Osteocyte (in vitro differentiated cells): ENCODE results near the gene CHST14. TPM values are rescaled to one million over a fixed set of nuclear protein-coding genes. Genes with fewer than 3 reads are reported as not detected.

ENCODE experiments used
- DNase-seq: peaks from one replicate; pipeline ENCODE4 v3.0.0; 2021; ENCODE audit warnings: mixed read lengths; ENCODE audit not compliant: unreplicated experiment; ENCODE audit errors: extremely low spot score
- H3K27ac Mint-ChIP-seq: one replicate; pipeline ENCODE4 v1.8.0; 2021; ENCODE audit warnings: mild to moderate bottlenecking, mixed read lengths; ENCODE audit not compliant: unreplicated experiment
- H3K27me3 Mint-ChIP-seq: one replicate; pipeline ENCODE4 v1.8.0; 2021; ENCODE audit warnings: mixed read lengths; ENCODE audit not compliant: unreplicated experiment
- H3K36me3 Mint-ChIP-seq: one replicate; pipeline ENCODE4 v1.8.0; 2021; ENCODE audit warnings: mixed read lengths; ENCODE audit not compliant: unreplicated experiment
- H3K4me1 Mint-ChIP-seq: one replicate; pipeline ENCODE4 v1.8.0; 2021; ENCODE audit warnings: mixed read lengths; ENCODE audit not compliant: unreplicated experiment
- H3K4me3 Mint-ChIP-seq: one replicate; pipeline ENCODE4 v1.8.0; 2021; ENCODE audit warnings: mild to moderate bottlenecking, moderate library complexity, mixed read lengths; ENCODE audit not compliant: unreplicated experiment
- H3K9me3 Mint-ChIP-seq: one replicate; pipeline ENCODE4 v1.8.0; 2021; ENCODE audit warnings: mixed read lengths; ENCODE audit not compliant: unreplicated experiment
- total RNA-seq: library from RNA; stranded (reverse); gene quantifications from 2 replicates; pipeline ENCODE4 v1.2.1, GENCODE V29; 2021
- TF ChIP-seq, protein P1 (sequence below): fragments of 200-600 bp; sonication (generic); IDR thresholded peaks from 2 replicates; pipeline ENCODE4 v1.5.0; 2021; ENCODE audit warnings: antibody characterized with exemption, mild to moderate bottlenecking, moderate library complexity

The CHST14 gene
- total RNA-seq, 1 donor from 2014 or later: 46.4 TPM

DNA sequence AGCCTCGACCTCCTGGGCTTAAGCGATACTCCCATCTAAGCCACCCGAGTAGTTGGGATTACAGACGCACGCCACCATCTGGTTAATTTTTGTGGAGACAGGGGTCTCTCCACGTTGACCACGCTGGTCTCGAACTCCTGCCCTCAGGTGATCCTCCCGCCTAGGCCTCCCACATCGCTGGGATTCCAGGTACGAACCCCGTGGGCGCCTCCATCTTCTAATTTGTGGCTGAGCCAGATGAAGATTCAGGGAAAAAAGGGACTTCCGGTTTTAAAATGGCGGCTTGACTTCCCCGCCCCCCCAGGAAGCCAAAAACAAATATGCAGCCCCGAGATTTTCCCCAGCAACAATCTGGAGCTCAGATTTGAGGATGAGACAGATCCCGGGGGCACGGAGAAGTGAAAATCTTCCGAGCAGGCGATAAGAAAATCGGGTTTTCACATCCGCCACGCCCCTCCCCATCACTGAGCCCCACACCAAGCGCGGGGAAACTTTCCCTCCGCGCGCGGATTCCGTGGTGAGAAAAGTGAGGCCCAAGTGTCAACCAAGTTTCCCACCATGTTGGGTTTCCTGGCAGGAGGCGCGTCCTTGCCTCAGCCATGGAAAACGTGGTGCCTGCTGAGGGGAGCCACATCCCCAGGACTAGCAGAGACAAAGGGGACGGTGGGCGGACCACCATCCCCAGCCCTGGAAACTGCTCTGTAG is 15.4 kb downstream of the CHST14 start:
- Mint-ChIP-seq H3K36me3 (no peaks in the 10 kb centered on the region), H3K27me3 (peaks cover 37% of the 10 kb centered on the region), H3K27ac (no peak overlapping the region), H3K9me3 (no peaks in the 10 kb centered on the region), H3K4me1 (no peaks in the 10 kb centered on the region), H3K4me3 (no peak overlapping the region)
- TF ChIP-seq, protein P1, sequence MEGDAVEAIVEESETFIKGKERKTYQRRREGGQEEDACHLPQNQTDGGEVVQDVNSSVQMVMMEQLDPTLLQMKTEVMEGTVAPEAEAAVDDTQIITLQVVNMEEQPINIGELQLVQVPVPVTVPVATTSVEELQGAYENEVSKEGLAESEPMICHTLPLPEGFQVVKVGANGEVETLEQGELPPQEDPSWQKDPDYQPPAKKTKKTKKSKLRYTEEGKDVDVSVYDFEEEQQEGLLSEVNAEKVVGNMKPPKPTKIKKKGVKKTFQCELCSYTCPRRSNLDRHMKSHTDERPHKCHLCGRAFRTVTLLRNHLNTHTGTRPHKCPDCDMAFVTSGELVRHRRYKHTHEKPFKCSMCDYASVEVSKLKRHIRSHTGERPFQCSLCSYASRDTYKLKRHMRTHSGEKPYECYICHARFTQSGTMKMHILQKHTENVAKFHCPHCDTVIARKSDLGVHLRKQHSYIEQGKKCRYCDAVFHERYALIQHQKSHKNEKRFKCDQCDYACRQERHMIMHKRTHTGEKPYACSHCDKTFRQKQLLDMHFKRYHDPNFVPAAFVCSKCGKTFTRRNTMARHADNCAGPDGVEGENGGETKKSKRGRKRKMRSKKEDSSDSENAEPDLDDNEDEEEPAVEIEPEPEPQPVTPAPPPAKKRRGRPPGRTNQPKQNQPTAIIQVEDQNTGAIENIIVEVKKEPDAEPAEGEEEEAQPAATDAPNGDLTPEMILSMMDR: no peak
- DNase-seq: no peak

DNA sequence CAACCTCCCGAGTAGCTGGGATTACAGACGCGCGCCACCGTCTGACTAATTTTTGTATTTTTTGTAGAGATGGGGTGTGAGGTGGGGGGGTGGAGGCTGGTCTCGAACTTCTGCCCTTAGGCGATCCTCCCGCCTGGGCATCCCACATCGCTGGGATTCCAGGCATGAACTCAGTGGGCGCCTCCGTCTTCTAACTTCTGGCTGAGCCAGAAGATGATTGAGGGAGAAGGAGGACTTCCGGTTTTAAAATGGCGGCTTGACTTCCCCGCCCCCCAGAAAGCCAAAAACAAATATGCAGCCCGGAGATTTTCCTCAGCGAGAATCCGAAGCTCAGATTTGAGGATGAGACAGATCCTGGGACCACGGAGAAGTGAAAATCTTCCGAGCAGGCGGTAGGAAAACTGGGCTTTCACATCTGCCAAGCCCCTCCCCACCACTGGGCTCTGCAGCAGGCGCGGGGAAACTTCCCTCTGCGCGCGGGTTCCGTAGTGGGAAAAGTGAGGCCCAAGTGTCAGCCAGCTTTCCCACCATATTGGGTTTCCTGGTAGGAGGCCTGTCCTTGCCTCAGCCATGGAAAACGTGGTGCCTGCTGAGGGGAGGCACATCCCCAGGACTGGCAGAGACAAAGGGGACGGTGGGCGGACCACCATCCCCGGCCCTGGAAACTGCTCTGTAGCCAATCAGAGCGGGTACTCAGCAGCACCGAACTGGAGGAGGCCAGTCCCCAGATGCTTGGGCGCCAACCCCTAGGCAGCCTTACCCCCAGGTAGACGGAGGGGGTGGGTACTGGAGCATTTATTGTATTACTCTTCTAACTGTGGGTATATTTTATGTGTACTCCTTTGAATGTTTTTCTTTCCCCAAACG is 17.3 kb downstream of the CHST14 start:
- no peak overlapping the region for H3K4me3 Mint-ChIP-seq
- no peaks in the 10 kb centered on the region for H3K36me3 Mint-ChIP-seq
- DNase-seq: no peak
- no peaks in the 10 kb centered on the region for H3K9me3 Mint-ChIP-seq
- H3K27me3 Mint-ChIP-seq: peaks cover 28% of the 10 kb centered on the region
- H3K27ac Mint-ChIP-seq: no peak overlapping the region
- no peaks in the 10 kb centered on the region for H3K4me1 Mint-ChIP-seq
- TF ChIP-seq, protein P1: no peak

DNA sequence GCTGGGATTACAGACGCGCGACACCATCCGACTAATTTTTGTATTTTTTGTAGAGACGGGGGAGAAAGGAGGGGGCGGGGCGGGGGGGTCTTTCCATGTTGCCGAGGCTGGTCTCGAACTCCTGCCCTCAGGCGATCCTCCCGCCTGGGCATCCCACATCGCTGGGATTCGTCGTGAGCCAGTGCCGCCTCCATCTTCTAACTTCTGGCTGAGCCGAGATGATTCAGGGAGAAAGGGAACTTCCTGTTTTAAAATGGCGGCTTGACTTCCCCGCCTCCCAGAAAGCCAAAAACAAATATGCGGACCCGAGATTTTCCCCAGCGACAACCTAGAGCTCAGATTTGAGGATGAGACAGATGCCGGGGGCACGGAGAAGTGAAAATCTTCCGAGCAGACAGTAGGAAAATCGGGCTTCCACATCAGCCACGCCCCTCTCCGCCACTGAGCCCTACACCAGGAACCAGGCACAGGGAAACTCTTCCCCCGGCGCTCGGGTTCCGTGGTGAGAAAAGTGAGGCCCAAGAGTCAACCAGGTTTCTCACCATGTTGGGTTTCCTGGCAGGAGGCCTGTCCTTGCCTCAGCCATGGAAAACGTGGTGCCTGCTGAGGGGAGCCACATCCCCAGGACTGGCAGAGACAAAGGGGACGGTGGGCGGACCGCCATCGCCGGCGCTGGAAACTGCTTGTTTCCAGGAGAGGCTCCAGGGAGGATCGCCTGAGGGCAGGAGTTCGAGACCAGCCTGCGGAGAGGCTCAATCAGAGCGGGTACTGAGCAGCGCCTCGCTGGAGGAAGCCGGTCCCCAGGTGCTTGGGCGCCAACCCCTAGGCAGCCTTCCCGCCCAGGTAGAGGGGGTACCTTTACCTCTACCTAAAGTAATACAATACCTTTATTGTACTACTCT is 18.7 kb downstream of the CHST14 start:
- H3K4me3 Mint-ChIP-seq: no peak overlapping the region
- no peaks in the 10 kb centered on the region for H3K36me3 Mint-ChIP-seq
- no peaks in the 10 kb centered on the region for H3K9me3 Mint-ChIP-seq
- H3K27me3 Mint-ChIP-seq: peaks cover 33% of the 10 kb centered on the region
- TF ChIP-seq, protein P1: no peak
- peaks cover 5% of the 10 kb centered on the region for H3K4me1 Mint-ChIP-seq
- no peak for DNase-seq
- no peak overlapping the region for H3K27ac Mint-ChIP-seq

DNA sequence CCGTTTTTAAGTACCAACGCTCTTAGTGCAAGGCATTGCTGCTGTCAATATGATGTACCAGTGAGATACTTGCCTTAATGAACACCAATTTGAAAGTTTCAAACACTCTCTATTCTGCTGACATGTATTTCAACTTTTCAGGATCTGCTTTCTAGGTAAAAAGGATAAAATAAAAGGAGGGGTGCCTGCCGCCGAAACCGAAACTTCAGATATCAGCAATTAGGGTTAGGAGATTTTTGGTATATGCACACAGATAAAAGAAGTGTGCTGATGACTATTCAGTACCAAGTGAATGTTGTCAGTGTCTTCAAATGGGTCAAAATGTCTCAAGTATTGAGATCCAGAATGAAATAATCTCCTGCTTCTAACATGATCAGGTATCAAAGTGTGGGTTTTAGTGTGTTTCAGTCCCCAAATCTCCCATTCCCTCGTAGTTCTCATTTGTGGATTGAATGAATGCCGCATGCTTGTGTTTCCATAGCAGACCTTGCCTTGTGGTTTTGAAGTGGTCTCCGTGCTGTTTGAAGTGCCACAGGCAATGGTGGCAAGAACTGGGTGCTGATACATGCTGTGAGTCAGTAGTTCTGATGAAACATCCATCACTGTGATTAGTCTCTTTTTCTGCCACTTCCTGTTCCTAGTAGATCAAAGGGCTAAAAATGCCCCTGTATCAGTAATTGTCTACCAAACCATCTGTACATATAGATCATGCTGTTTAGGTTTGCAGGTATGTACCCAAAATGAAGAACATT is 22.5 kb downstream of the CHST14 start:
- H3K27me3 Mint-ChIP-seq: peaks cover 36% of the 10 kb centered on the region
- no peak for DNase-seq
- H3K4me3 Mint-ChIP-seq: no peak overlapping the region
- H3K36me3 Mint-ChIP-seq: no peaks in the 10 kb centered on the region
- H3K9me3 Mint-ChIP-seq: no peaks in the 10 kb centered on the region
- H3K4me1 Mint-ChIP-seq: peaks cover 7% of the 10 kb centered on the region
- H3K27ac Mint-ChIP-seq: no peak overlapping the region
- TF ChIP-seq, protein P1: no peak
